ACC112 (cell line): Measurements from ENCODE around the gene MED31.

Experiments
- H2AFZ ChIP-seq: fragments of 200-600 bp; sonication (generic); one replicate; pipeline ENCODE4 v1.6.0; 2017; ENCODE audit warnings: antibody characterized with exemption, low read length; ENCODE audit not compliant: unreplicated experiment
- H3K27ac ChIP-seq: fragments of 200-600 bp; sonication (generic); 2 replicates; pipeline ENCODE4 v1.5.1; 2014; ENCODE audit warnings: low read depth, mild to moderate bottlenecking, antibody characterized with exemption, low read length, moderate library complexity
- H3K27me3 ChIP-seq: fragments of 200-600 bp; sonication (generic); 2 replicates; pipeline ENCODE4 v1.6.1; 2014; ENCODE audit warnings: mild to moderate bottlenecking, antibody characterized with exemption, low read length, moderate library complexity, mixed read lengths; ENCODE audit not compliant: insufficient read depth
- H3K36me3 ChIP-seq: fragments of 200-600 bp; sonication (generic); 2 replicates; pipeline ENCODE4 v1.6.1; 2016; ENCODE audit warnings: mild to moderate bottlenecking, antibody characterized with exemption, low read length, moderate library complexity, mixed read lengths; ENCODE audit not compliant: insufficient read depth
- H3K4me1 ChIP-seq: fragments of 200-600 bp; sonication (generic); one replicate; pipeline ENCODE4 v1.6.1; 2016; ENCODE audit warnings: low read length, mixed read lengths; ENCODE audit not compliant: insufficient read depth, unreplicated experiment, control insufficient read depth
- H3K4me3 ChIP-seq: fragments of 200-600 bp; sonication (generic); 2 replicates; pipeline ENCODE4 v1.5.1; 2014; ENCODE audit warnings: mild to moderate bottlenecking, low read depth, low read length
- H3K79me2 ChIP-seq: fragments of 200-600 bp; sonication (generic); one replicate; pipeline ENCODE4 v1.6.0; 2016; ENCODE audit warnings: low read length; ENCODE audit not compliant: control insufficient read depth, unreplicated experiment, insufficient read depth

MED31 gene

GRCh38 chr17:6686026-6686425 is 34.6 kb upstream of the MED31 start:
- H3K79me2 ChIP-seq, result no peaks in the 10 kb centered on the region
- no peaks in the 10 kb centered on the region for H3K36me3 ChIP-seq
- H2AFZ ChIP-seq, result no peak overlapping the region
- H3K27me3 ChIP-seq, result peaks cover 84% of the 10 kb centered on the region
- no peaks in the 10 kb centered on the region for H3K4me1 ChIP-seq
- H3K27ac ChIP-seq, result no peak overlapping the region
- no peak overlapping the region for H3K4me3 ChIP-seq

GRCh38 chr17:6684881-6685767 is 33.7 kb upstream of the MED31 start:
- Histone ChIP-seq H3K27me3 (peaks cover 77% of the 10 kb centered on the region), H3K36me3 (no peaks in the 10 kb centered on the region), H3K79me2 (no peaks in the 10 kb centered on the region), H3K4me1 (no peaks in the 10 kb centered on the region), H2AFZ (no peak overlapping the region), H3K27ac (no peak overlapping the region), H3K4me3 (no peak overlapping the region)

- Histone ChIP-seq H3K36me3 (no peaks in the 10 kb centered on the region), H2AFZ (no peak overlapping the region), H3K4me1 (no peaks in the 10 kb centered on the region), H3K27ac (no peak overlapping the region), H3K27me3 (peaks cover 75% of the 10 kb centered on the region), H3K4me3 (no peak overlapping the region), H3K79me2 (no peaks in the 10 kb centered on the region)
Measured at GRCh38 chr17:6684460-6684783, 33.0 kb upstream of the MED31 start.

GRCh38 chr17:6683730-6684459 is 32.5 kb upstream of the MED31 start:
- Histone ChIP-seq H3K27me3 (peaks cover 74% of the 10 kb centered on the region), H3K36me3 (no peaks in the 10 kb centered on the region), H3K4me3 (no peak overlapping the region), H3K27ac (no peak overlapping the region), H2AFZ (no peak overlapping the region), H3K79me2 (no peaks in the 10 kb centered on the region), H3K4me1 (no peaks in the 10 kb centered on the region)

GRCh38 chr17:6683081-6683684 is 31.8 kb upstream of the MED31 start:
- Histone ChIP-seq H3K4me1 (no peaks in the 10 kb centered on the region), H3K36me3 (no peaks in the 10 kb centered on the region), H3K27me3 (peaks cover 80% of the 10 kb centered on the region), H3K27ac (no peak overlapping the region), H3K4me3 (no peak overlapping the region), H3K79me2 (no peaks in the 10 kb centered on the region), H2AFZ (no peak overlapping the region)

GRCh38 chr17:6682339-6682738 is 30.9 kb upstream of the MED31 start:
- Histone ChIP-seq H3K27me3 (peaks cover 80% of the 10 kb centered on the region), H3K36me3 (no peaks in the 10 kb centered on the region), H3K79me2 (no peaks in the 10 kb centered on the region), H2AFZ (no peak overlapping the region), H3K27ac (no peak overlapping the region), H3K4me3 (no peak overlapping the region), H3K4me1 (no peaks in the 10 kb centered on the region)

- no peaks in the 10 kb centered on the region for H3K79me2 ChIP-seq
- H3K4me1 ChIP-seq, result no peaks in the 10 kb centered on the region
- H3K4me3 ChIP-seq, result no peak overlapping the region
- no peak overlapping the region for H3K27ac ChIP-seq
- no peaks in the 10 kb centered on the region for H3K36me3 ChIP-seq
- no peak overlapping the region for H2AFZ ChIP-seq
- peaks cover 78% of the 10 kb centered on the region for H3K27me3 ChIP-seq
Measured at GRCh38 chr17:6681671-6682070, 30.3 kb upstream of the MED31 start.

GRCh38 chr17:6681176-6681575 is 29.8 kb upstream of the MED31 start:
- H3K27me3 ChIP-seq, result peaks cover 78% of the 10 kb centered on the region
- no peak overlapping the region for H3K4me3 ChIP-seq
- no peak overlapping the region for H2AFZ ChIP-seq
- no peaks in the 10 kb centered on the region for H3K79me2 ChIP-seq
- no peaks in the 10 kb centered on the region for H3K36me3 ChIP-seq
- no peaks in the 10 kb centered on the region for H3K4me1 ChIP-seq
- H3K27ac ChIP-seq, result no peak overlapping the region

GRCh38 chr17:6679241-6679640 is 27.8 kb upstream of the MED31 start:
- Histone ChIP-seq H3K27ac (no peak overlapping the region), H3K4me3 (no peak overlapping the region), H2AFZ (no peak overlapping the region), H3K4me1 (no peaks in the 10 kb centered on the region), H3K27me3 (peaks cover 64% of the 10 kb centered on the region), H3K79me2 (no peaks in the 10 kb centered on the region), H3K36me3 (no peaks in the 10 kb centered on the region)

GRCh38 chr17:6677946-6678345 is 26.5 kb upstream of the MED31 start:
- Histone ChIP-seq H3K4me1 (no peaks in the 10 kb centered on the region), H3K27ac (no peak overlapping the region), H3K27me3 (peaks cover 58% of the 10 kb centered on the region)

More at GRCh38 chr17:6677946-6678345, 26.5 kb upstream of the MED31 start:
- H2AFZ ChIP-seq, result no peak overlapping the region
- H3K36me3 ChIP-seq, result no peaks in the 10 kb centered on the region
- no peaks in the 10 kb centered on the region for H3K79me2 ChIP-seq
- no peak overlapping the region for H3K4me3 ChIP-seq
